Activated CD4-positive, alpha-beta T cell treated with anti-CD3 and anti-CD28 coated beads, Interleukin-2, amount 10 ng/mL, durations not matched to agents 24 days and 14 days (primary cell): Measurements from ENCODE around the gene DCTN3. TPM values are rescaled to one million over a fixed set of nuclear protein-coding genes. Genes with fewer than 3 reads are reported as not detected.

Experiments used
- DNase-seq: peaks from one replicate; pipeline ENCODE4 v3.0.0; 2022
- H3K27ac Mint-ChIP-seq: one replicate; pipeline ENCODE4 v1.8.0; 2022; ENCODE audit warnings: mild to moderate bottlenecking, mixed read lengths
- H3K27me3 Mint-ChIP-seq: one replicate; pipeline ENCODE4 v1.8.0; 2022; ENCODE audit warnings: mixed read lengths
- H3K36me3 Mint-ChIP-seq: one replicate; pipeline ENCODE4 v1.8.0; 2022; ENCODE audit warnings: low read depth, mild to moderate bottlenecking, mixed read lengths
- H3K4me1 Mint-ChIP-seq: one replicate; pipeline ENCODE4 v1.8.0; 2021; ENCODE audit warnings: mixed read lengths
- H3K4me3 Mint-ChIP-seq: one replicate; pipeline ENCODE4 v1.8.0; 2022; ENCODE audit warnings: mild to moderate bottlenecking, moderate library complexity, mixed read lengths
- H3K9me3 Mint-ChIP-seq: one replicate; pipeline ENCODE4 v1.8.0; 2021; ENCODE audit warnings: mixed read lengths
- intact Hi-C: fragments of 100-400 bp; cut with micrococcal nuclease; formaldehyde crosslinking; loops from one replicate; pipeline ENCODE4 v1.15.1; 2023
- total RNA-seq: library from RNA; stranded (reverse); gene quantifications from 2 replicates; pipeline ENCODE4 v1.2.3, GENCODE V29; 2022

DCTN3 gene
- total RNA-seq, 1 donor from 2014 or later, result 50.9 TPM

DNA sequence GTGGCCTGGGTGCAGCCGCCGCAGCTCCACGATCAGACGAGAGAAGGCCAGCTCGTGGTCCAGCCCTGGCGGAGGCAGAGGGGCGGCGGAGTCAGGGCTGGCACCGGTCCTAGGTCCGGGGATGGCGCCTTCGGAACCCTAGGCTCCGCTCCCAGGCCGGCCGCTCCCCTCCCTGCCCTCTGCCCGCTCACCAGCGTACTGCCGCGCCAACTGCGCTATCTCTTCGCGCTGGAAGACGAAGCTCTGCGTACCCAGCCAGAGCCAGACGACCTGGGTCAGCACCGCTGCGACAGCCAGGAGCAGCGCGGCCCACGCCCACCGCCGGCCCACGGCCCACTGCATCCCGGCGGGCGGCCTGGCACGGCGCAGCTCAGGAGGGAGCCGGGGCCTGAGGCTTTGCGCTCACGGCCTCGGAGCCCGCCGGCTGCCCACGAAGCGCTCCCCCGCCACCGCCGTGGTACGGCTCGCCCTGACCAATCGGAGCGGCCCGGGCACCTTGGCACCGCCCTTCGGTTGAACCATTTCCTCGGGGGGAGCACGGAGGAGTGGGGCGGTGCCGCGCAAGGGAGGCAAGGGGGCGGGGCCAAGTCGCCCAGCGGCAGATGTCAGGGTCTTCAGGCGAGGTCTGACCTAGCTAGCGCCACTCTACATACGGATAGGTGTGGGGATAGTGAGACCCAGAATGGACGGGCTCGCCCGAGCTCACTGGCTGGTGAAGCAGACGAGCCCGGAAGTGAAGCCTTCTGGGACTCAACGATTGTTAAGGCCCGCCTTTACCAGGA lies 17.3 kb upstream of the DCTN3 start, which contains the start of gene SIGMAR1:
Gene SIGMAR1 (minus strand): TSS at position 432 of the 782 bp plus-strand sequence. CDS start 90 bp downstream, at position 342.
- Mint-ChIP-seq H3K27ac (peak within 1 kb of the TSS; percentile 93), H3K4me1 (peaks cover 34% of the 10 kb centered on the region), H3K36me3 (peaks cover 30% of the 10 kb centered on the region), H3K4me3 (peak within 1 kb of the TSS; percentile 99), H3K27me3 (no peaks in the 10 kb centered on the region), H3K9me3 (no peaks in the 10 kb centered on the region)
- intact Hi-C loops, result loop anchor here (1.0 kb wide), 3 partner anchors 9 to 114 kb away; partner anchors contain the start of gene GALT
- peak; percentile 98 for DNase-seq

DNA sequence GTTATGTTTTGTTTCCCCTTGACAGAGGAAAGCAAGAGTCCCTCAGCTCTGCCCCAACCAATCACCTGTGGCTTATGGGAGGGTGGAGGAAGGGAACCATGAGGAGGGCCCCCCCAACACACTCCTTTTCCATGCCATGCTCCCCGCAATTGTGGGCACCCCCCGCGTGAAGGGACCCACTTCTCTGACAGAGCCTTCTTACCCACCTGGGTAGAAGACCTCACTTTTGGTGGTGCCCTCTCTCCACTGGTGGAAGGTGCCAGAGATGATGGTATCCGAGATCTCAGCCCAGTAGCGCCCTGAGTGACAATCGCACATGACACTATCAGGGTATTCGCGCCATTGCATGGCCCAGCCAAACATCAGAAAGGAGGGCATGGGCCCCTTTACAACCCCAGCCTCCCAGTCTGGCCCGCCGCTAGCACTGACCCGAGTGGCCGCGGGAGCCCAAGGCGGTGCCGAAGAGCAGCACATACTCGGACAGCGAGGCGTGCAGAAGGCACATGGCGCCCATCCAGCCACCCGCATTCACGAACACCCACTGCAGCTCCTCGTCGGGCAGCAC lies 16.6 kb upstream of the DCTN3 start:
- H3K9me3 Mint-ChIP-seq, result no peaks in the 10 kb centered on the region
- peaks cover 35% of the 10 kb centered on the region for H3K36me3 Mint-ChIP-seq
- peaks cover 34% of the 10 kb centered on the region for H3K4me1 Mint-ChIP-seq
- DNase-seq, result no peak
- peak overlapping the region; percentile 99 for H3K4me3 Mint-ChIP-seq
- intact Hi-C loops, result loop anchor here (1.0 kb wide), 3 partner anchors 9 to 114 kb away; partner anchors contain the start of gene GALT
- peak overlapping the region; percentile 93 for H3K27ac Mint-ChIP-seq
- H3K27me3 Mint-ChIP-seq, result no peaks in the 10 kb centered on the region

GRCh38 chr9:34635556-34635955 lies 15.3 kb upstream of the DCTN3 start:
- intact Hi-C loops, result no loop called here
- H3K4me1 Mint-ChIP-seq, result peaks cover 31% of the 10 kb centered on the region
- DNase-seq, result no peak
- no peak overlapping the region for H3K27ac Mint-ChIP-seq
- peaks cover 35% of the 10 kb centered on the region for H3K36me3 Mint-ChIP-seq
- H3K27me3 Mint-ChIP-seq, result peaks cover 5% of the 10 kb centered on the region
- no peaks in the 10 kb centered on the region for H3K9me3 Mint-ChIP-seq
- peak overlapping the region; percentile 69 for H3K4me3 Mint-ChIP-seq

- Mint-ChIP-seq H3K4me3 (peak overlapping the region; percentile 43), H3K27me3 (peaks cover 13% of the 10 kb centered on the region), H3K36me3 (peaks cover 35% of the 10 kb centered on the region), H3K27ac (no peak overlapping the region), H3K9me3 (no peaks in the 10 kb centered on the region), H3K4me1 (peaks cover 37% of the 10 kb centered on the region)
- intact Hi-C loops, result loop anchor here (1.0 kb wide), 2 partner anchors 14 to 22 kb away; partner anchors contain the start of genes DCTN3 and RPP25L
- no peak for DNase-seq
These were observed 14.4 kb upstream of the DCTN3 start for GRCh38 chr9:34634551-34635248.

GRCh38 chr9:34633851-34634550 lies 13.7 kb upstream of the DCTN3 start:
- peak; percentile 92 for DNase-seq
- H3K4me1 Mint-ChIP-seq, result peaks cover 41% of the 10 kb centered on the region

GRCh38 chr9:34633166-34633565 lies 12.9 kb upstream of the DCTN3 start:
- H3K27me3 Mint-ChIP-seq, result peaks cover 25% of the 10 kb centered on the region
- H3K9me3 Mint-ChIP-seq, result no peaks in the 10 kb centered on the region
- no peak overlapping the region for H3K27ac Mint-ChIP-seq
- no peak overlapping the region for H3K4me3 Mint-ChIP-seq
- H3K36me3 Mint-ChIP-seq, result peaks cover 40% of the 10 kb centered on the region
- H3K4me1 Mint-ChIP-seq, result peaks cover 38% of the 10 kb centered on the region
- no peak for DNase-seq
- intact Hi-C loops, result no loop called here

More at GRCh38 chr9:34633851-34634550, 13.7 kb upstream of the DCTN3 start:
- Mint-ChIP-seq H3K9me3 (no peaks in the 10 kb centered on the region), H3K27ac (no peak overlapping the region), H3K4me3 (peak overlapping the region; percentile 13), H3K36me3 (peaks cover 35% of the 10 kb centered on the region), H3K27me3 (peaks cover 20% of the 10 kb centered on the region)
- intact Hi-C loops, result loop anchor here (1.0 kb wide), 2 partner anchors 14 to 22 kb away; partner anchors contain the start of genes DCTN3 and RPP25L

DNA sequence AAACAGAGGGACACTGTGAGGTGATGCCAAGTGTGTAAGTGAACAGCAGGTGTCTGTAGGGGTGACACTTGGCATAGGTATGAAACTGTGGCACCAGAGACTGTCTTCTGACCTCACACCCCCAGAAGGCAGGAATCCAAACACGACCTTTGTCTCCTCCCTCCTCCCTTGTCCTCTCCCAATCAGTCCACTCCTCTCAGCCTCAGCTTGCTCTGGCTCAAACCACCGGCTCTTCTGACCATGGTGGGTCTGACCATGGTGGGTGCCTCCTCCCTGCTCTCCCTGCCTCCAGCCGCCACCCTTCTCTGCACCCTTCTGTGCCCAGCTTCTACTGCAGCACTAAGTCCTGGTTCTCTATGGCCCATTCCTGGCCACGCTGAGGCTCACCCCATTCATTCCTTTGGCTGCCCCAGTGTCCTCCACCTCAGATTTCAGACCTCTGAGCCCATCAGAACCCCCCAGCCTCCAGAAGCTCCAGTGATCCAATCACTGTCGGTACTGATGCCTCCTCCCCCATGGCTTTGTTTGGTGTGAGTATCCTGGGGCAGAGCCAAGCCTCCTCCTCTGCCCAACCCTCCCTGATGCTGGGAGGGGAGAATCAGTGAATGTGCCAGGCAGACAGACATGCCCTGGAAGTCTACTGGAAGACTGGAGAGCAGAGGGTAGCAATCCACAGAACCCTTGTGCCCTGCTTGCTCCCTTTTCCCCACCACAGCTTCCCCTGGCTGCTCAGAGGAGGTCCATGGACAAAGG lies 10.3 kb upstream of the DCTN3 start:
- H3K9me3 Mint-ChIP-seq, result no peaks in the 10 kb centered on the region
- H3K27me3 Mint-ChIP-seq, result peaks cover 48% of the 10 kb centered on the region
- intact Hi-C loops, result no loop called here
- H3K36me3 Mint-ChIP-seq, result peaks cover 29% of the 10 kb centered on the region
- peaks cover 28% of the 10 kb centered on the region for H3K4me1 Mint-ChIP-seq
- H3K27ac Mint-ChIP-seq, result no peak overlapping the region
- H3K4me3 Mint-ChIP-seq, result peak overlapping the region; percentile 77
- DNase-seq, result no peak

GRCh38 chr9:34629491-34629808 lies 9.2 kb upstream of the DCTN3 start:
- Mint-ChIP-seq H3K4me1 (peaks cover 23% of the 10 kb centered on the region), H3K4me3 (peak overlapping the region; percentile 77), H3K9me3 (no peaks in the 10 kb centered on the region), H3K27me3 (peaks cover 53% of the 10 kb centered on the region), H3K36me3 (peaks cover 20% of the 10 kb centered on the region), H3K27ac (no peak overlapping the region)
- intact Hi-C loops, result no loop called here
- no peak for DNase-seq

DNA sequence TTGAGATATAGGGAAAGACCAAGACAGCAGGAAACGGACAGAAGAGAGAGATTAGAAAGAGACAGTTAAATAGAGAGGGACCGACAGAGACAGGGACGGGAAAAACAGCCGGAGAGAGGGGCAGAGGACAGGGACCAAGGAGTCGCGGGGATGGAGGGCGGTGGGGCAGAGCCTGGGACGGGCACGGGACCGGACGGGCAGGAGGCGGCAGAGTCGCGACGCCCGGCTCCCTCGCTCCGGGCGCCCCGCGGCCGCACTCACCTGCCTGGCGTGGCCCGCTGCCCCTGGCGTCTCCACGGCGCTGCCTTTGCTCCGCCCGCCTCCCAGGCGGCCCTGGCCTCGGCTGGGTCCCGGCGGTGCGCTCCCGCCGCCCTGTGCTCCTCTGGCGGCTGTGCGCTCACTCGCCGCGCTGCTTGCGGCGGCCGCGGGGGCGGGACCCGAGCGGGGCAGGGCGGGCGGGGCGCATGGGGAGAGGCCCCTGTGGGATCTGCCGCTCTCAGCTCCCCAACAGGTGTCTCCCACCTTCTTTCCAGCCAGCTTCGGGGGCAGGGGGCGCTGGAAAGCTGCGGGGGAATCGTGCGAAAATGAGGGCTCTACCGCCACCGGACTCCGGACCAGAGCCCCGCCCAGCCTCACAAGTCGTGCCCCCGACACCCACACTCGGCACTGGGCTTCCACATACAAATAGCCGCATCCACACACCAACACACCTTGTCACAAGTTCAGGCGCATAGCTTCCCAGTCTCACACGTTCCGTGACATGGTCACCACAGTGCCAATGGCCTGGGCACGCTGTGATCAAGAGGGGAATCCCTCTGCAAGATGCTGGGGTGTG lies 8.6 kb upstream of the DCTN3 start, which contains the start of gene ARID3C:
Gene ARID3C (minus strand): TSS at position 411 of the 835 bp plus-strand sequence. CDS start 1,052 bp downstream, outside the sequence.
- peak; percentile 83 for DNase-seq
- Mint-ChIP-seq H3K27me3 (peaks cover 57% of the 10 kb centered on the region), H3K27ac (no peak within 1 kb of the TSS), H3K9me3 (no peaks in the 10 kb centered on the region), H3K4me1 (peaks cover 20% of the 10 kb centered on the region), H3K4me3 (peak within 1 kb of the TSS; percentile 83), H3K36me3 (peaks cover 14% of the 10 kb centered on the region)
- intact Hi-C loops, result no loop called here

DNA sequence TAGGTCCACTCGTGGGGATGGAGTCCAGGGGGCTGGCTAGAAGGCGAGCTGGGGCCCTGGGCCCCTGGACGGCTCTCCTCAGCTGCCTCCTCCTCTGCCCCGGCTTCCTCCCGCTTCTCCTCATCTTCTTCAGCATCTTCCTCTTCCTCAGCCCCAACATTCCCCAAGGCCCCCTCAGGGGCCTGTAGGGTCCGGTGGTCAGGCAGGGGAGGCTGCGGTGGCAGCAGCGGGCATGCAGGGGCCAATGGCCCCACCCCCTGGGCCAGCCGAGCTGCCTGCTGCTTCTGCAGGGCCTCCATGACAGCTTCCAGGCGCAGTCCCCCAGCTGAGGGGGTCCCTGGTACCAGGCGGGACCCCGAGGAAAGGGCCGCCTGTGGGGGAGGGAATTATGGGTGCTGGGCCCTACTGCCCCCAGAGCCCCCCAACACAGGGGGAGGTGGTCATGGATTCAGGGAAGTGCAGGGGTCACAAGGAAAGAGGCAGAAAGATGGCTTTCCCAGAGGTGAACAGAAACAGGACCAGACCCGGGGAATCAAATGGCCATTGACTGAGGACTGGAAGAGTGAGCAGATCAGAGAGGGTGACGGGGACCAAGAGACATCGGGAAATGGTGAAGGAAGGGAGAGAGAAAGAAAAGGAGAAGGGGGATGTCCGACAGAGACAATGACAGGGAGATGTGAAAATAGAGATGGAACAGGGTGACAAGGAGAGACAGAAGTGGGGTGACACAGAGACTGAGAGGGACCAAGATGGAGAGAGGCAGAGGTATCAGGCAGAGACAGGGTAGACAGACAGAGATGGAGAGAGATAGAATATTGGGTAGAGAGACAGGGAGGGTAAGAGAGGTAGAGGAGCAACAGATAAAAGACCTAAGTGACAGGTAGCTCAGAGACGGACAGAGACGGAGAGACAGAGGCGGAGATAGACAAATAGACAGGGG lies 7.7 kb upstream of the DCTN3 start:
- Mint-ChIP-seq H3K4me3 (peak overlapping the region; percentile 83), H3K9me3 (no peaks in the 10 kb centered on the region), H3K4me1 (peaks cover 22% of the 10 kb centered on the region), H3K27me3 (peaks cover 63% of the 10 kb centered on the region), H3K36me3 (peaks cover 12% of the 10 kb centered on the region), H3K27ac (no peak overlapping the region)
- intact Hi-C loops, result no loop called here
- no peak for DNase-seq

GRCh38 chr9:34625186-34625486 lies 4.8 kb upstream of the DCTN3 start:
- intact Hi-C loops, result no loop called here
- H3K36me3 Mint-ChIP-seq, result peaks cover 4% of the 10 kb centered on the region
- H3K4me3 Mint-ChIP-seq, result no peak overlapping the region
- no peak for DNase-seq
- no peak overlapping the region for H3K27ac Mint-ChIP-seq
- H3K4me1 Mint-ChIP-seq, result peaks cover 20% of the 10 kb centered on the region
- peaks cover 72% of the 10 kb centered on the region for H3K27me3 Mint-ChIP-seq
- H3K9me3 Mint-ChIP-seq, result no peaks in the 10 kb centered on the region
